Measurements from ENCODE around the gene MAX.

The MAX gene

DNA sequence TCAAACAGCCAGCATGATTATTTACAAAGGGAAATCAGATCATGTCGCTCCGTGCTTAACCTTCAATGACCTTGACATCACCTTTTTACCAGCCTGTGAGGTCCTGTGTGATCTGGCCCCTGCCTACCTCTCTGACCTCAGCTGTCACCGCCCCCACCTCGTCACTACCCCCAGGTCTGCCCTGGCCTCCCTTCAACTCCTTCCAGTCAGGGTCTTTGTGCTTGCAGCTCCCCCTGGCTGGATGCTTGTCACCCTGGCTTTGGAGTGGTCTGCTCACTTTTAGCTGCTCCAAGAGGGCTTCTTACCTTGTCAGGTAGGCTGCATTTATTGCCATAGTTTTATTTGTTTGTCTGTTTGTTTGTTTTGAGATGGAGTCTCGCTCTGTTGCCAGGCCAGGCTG is 8.2 kb upstream of the MAX start:
- Histone ChIP-seq H3K9me2 (replicated peaks; ENCODE audit: insufficient read depth, low read length) (no peaks in the 10 kb centered on the region), H3K36me3 (replicated peaks; ENCODE audit: insufficient read depth, low read length) (no peaks in the 10 kb centered on the region), H3K9me3 (replicated peaks; ENCODE audit: insufficient read depth, low read length) (no peaks in the 10 kb centered on the region), H3K27ac (ENCODE audit: low read length) (no peak overlapping the region), H3K9ac (ENCODE audit: low read length) (no peak overlapping the region), H4K20me1 (ENCODE audit: insufficient read depth, low read length) (no peaks in the 10 kb centered on the region), H3F3A (ENCODE audit: insufficient read depth, low read length) (no peaks in the 10 kb centered on the region), H2AFZ (ENCODE audit: low read length) (no peak overlapping the region), H3K4me2 (ENCODE audit: low read depth, low read length) (no peak overlapping the region), H3K4me3 (ENCODE audit: low read length) (no peak overlapping the region), H3K79me2 (ENCODE audit: low read length) (no peaks in the 10 kb centered on the region), H3K4me1 (ENCODE audit: low read length) (no peaks in the 10 kb centered on the region), H3K27me3 (replicated peaks; ENCODE audit: insufficient read depth, low read length) (no peaks in the 10 kb centered on the region)
- TF ChIP-seq EZH2phosphoT487 (IDR thresholded peaks at IDR 0.05; ENCODE audit: low read length) (no peak), EZH2 (optimal IDR thresholded peaks at IDR 0.05; ENCODE audit: low read depth, low read length) (no peak), CTCF (IDR thresholded peaks at IDR 0.05; ENCODE audit: low read length) (no peak)
- DNase-seq = no peak

- Histone ChIP-seq H3K9ac (ENCODE audit: low read length) (no peak overlapping the region), H3K4me2 (ENCODE audit: low read depth, low read length) (no peak overlapping the region), H3K9me3 (replicated peaks; ENCODE audit: insufficient read depth, low read length) (no peaks in the 10 kb centered on the region), H3K36me3 (replicated peaks; ENCODE audit: insufficient read depth, low read length) (no peaks in the 10 kb centered on the region), H3K4me3 (ENCODE audit: low read length) (no peak overlapping the region), H3K27ac (ENCODE audit: low read length) (no peak overlapping the region), H3K9me2 (replicated peaks; ENCODE audit: insufficient read depth, low read length) (no peaks in the 10 kb centered on the region), H3K79me2 (ENCODE audit: low read length) (no peaks in the 10 kb centered on the region), H4K20me1 (ENCODE audit: insufficient read depth, low read length) (no peaks in the 10 kb centered on the region), H3K4me1 (ENCODE audit: low read length) (no peaks in the 10 kb centered on the region), H3K27me3 (replicated peaks; ENCODE audit: insufficient read depth, low read length) (no peaks in the 10 kb centered on the region), H3F3A (ENCODE audit: insufficient read depth, low read length) (no peaks in the 10 kb centered on the region), H2AFZ (ENCODE audit: low read length) (no peak overlapping the region)
- TF ChIP-seq EZH2phosphoT487 (IDR thresholded peaks at IDR 0.05; ENCODE audit: low read length) (no peak), EZH2 (optimal IDR thresholded peaks at IDR 0.05; ENCODE audit: low read depth, low read length) (no peak), CTCF (IDR thresholded peaks at IDR 0.05; ENCODE audit: low read length) (no peak)
- no peak for DNase-seq
Measured at GRCh38 chr14:65109357-65109756, 7.0 kb upstream of the MAX start.

GRCh38 chr14:65107200-65107599 is 4.9 kb upstream of the MAX start:
- H4K20me1 ChIP-seq (ENCODE audit: insufficient read depth, low read length) = no peaks in the 10 kb centered on the region
- no peaks in the 10 kb centered on the region for H3K4me1 ChIP-seq (ENCODE audit: low read length)
- H3K9ac ChIP-seq (ENCODE audit: low read length) = no peak overlapping the region
- H3K9me3 ChIP-seq (replicated peaks; ENCODE audit: insufficient read depth, low read length) = no peaks in the 10 kb centered on the region
- H3K9me2 ChIP-seq (replicated peaks; ENCODE audit: insufficient read depth, low read length) = no peaks in the 10 kb centered on the region
- no peak overlapping the region for H2AFZ ChIP-seq (ENCODE audit: low read length)
- no peak overlapping the region for H3K4me3 ChIP-seq (ENCODE audit: low read length)
- H3K36me3 ChIP-seq (replicated peaks; ENCODE audit: insufficient read depth, low read length) = no peaks in the 10 kb centered on the region
- no peak overlapping the region for H3K27ac ChIP-seq (ENCODE audit: low read length)
- no peak overlapping the region for H3K4me2 ChIP-seq (ENCODE audit: low read depth, low read length)
- no peaks in the 10 kb centered on the region for H3K79me2 ChIP-seq (ENCODE audit: low read length)
- H3K27me3 ChIP-seq (replicated peaks; ENCODE audit: insufficient read depth, low read length) = no peaks in the 10 kb centered on the region
- no peaks in the 10 kb centered on the region for H3F3A ChIP-seq (ENCODE audit: insufficient read depth, low read length)
- DNase-seq = no peak
- no peak for TF ChIP-seq EZH2phosphoT487 (IDR thresholded peaks at IDR 0.05; ENCODE audit: low read length)
- TF ChIP-seq CTCF (IDR thresholded peaks at IDR 0.05; ENCODE audit: low read length) = no peak
- TF ChIP-seq EZH2 (optimal IDR thresholded peaks at IDR 0.05; ENCODE audit: low read depth, low read length) = no peak

Data from MM.1S (cell line).